NCI-H1105 treated with DMSO at 0.1 percent for 48 hours (cell line): ENCODE results near the gene GALNT15.

Experiments used
- DNase-seq: peaks from one replicate; lab custom pipeline; 2025; lab: John Stamatoyannopoulos, UW

Gene GALNT15

GRCh38 chr3:16252988-16253387 is 78.5 kb downstream of the GALNT15 start:
- no peak for DNase-seq

GRCh38 chr3:16253601-16254000 is 79.1 kb downstream of the GALNT15 start:
- no peak for DNase-seq

GRCh38 chr3:16254916-16255315 is 80.4 kb downstream of the GALNT15 start:
- no peak for DNase-seq

- no peak for DNase-seq
Measured at GRCh38 chr3:16255326-16255725, 80.8 kb downstream of the GALNT15 start.

- peak; percentile 37 for DNase-seq
Measured at GRCh38 chr3:16255726-16256125, 81.2 kb downstream of the GALNT15 start.

GRCh38 chr3:16257309-16257708 is 82.8 kb downstream of the GALNT15 start:
- no peak for DNase-seq

GRCh38 chr3:16258177-16258576 is 83.7 kb downstream of the GALNT15 start:
- no peak for DNase-seq

- no peak for DNase-seq
Measured at GRCh38 chr3:16258866-16259265, 84.4 kb downstream of the GALNT15 start.

- no peak for DNase-seq
Measured at GRCh38 chr3:16260046-16260445, 85.6 kb downstream of the GALNT15 start.

GRCh38 chr3:16262174-16262573 is 87.7 kb downstream of the GALNT15 start:
- no peak for DNase-seq

- no peak for DNase-seq
Measured at GRCh38 chr3:16264174-16264707, 89.8 kb downstream of the GALNT15 start.

- peak; percentile 94 for DNase-seq
Measured at GRCh38 chr3:16264708-16265454, 90.4 kb downstream of the GALNT15 start, which contains the start of the genes DPH3 and OXNAD1. TSS of gene DPH3 (minus strand) at chr3:16264943. CDS start at chr3:16264876, 67 bp downstream. TSS of gene OXNAD1 (plus strand) at chr3:16265212. CDS start at chr3:16270953, 5,741 bp downstream.

- no peak for DNase-seq
Measured at GRCh38 chr3:16265455-16265786, 90.9 kb downstream of the GALNT15 start.

- no peak for DNase-seq
Measured at GRCh38 chr3:16266714-16267113, 92.2 kb downstream of the GALNT15 start.

GRCh38 chr3:16270855-16271254 is 96.4 kb downstream of the GALNT15 start:
- DNase-seq, result no peak

- DNase-seq, result no peak
Measured at GRCh38 chr3:16272588-16272987, 98.1 kb downstream of the GALNT15 start.

- DNase-seq, result no peak
Measured at GRCh38 chr3:16273867-16274266, 99.4 kb downstream of the GALNT15 start.

GRCh38 chr3:16277471-16277870 is 103.0 kb downstream of the GALNT15 start:
- DNase-seq, result no peak

GRCh38 chr3:16279010-16279801 is 104.7 kb downstream of the GALNT15 start:
- DNase-seq, result no peak

GRCh38 chr3:16280671-16281070 is 106.2 kb downstream of the GALNT15 start:
- DNase-seq, result no peak
